HG03469 (cell line): Measurements from ENCODE around the gene SOX5.
"Not testable (repeated sequence)": the region's sequence is repeated elsewhere in the genome, so short reads cannot be mapped to it uniquely, and the experiment has no call there.

Experiments used
- ATAC-seq: cut with Tn5 transposase; IDR thresholded peaks from one replicate; pipeline ENCODE4 v1.9.1; 2021; ENCODE audit warnings: mild to moderate bottlenecking, moderate library complexity, moderate number of reproducible peaks; ENCODE audit not compliant: unreplicated experiment

The SOX5 gene

DNA sequence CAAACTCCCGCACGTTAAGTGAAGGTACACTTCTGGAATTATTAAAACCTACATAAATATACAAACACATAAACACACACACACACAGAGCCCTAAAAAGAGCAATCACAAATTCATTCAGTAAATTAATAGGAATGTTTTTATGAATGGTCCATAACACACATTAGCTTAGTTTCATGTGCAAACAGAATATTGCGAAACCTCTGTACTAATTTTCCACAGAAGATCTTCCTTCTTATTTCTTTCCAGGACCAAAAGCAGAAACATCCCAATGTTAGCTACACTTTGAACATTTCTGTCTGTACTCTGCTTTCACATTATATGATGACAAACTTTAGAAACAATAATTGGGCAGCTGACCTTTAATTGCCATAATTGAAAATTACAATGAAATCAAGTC lies 101.6 kb downstream of the SOX5 start:
- no peak for ATAC-seq

DNA sequence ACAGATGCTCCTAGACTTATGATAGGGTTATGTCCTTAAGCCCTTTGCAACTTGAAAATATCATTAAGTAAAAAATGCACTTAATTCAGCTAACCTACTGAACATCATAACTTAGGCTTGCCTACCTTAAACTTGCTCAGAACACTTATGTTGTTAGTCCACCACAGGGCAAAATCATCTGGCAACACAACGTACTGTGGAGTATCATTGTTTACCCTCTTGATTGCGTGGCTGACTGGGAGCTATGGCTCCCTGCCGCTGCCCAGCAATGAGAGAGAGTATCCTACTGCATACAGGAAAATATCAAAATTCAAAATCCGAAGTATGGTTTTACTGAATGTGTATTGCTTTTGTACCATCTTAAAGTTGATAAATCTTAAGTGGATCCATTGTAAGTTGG lies 105.5 kb downstream of the SOX5 start:
- ATAC-seq, result no peak

DNA sequence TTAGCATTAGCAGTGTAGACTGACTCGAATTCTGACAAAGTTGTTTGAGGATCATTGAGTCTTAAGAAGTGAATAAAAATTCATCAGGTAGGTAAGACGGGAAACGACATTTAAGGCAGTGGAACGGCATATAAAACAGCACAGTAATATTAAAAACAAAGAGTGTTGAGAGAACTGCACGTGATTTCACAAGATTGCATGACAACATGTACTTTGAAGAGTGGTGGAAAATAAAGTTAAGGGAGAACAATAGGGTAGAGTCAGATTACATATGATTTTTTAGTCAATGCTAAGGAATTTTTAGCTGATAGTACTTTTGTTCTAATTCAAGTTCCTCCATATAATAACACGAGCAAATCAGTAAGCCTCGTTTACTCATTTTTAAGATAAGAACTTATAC lies 115.4 kb downstream of the SOX5 start:
- ATAC-seq, result no peak

DNA sequence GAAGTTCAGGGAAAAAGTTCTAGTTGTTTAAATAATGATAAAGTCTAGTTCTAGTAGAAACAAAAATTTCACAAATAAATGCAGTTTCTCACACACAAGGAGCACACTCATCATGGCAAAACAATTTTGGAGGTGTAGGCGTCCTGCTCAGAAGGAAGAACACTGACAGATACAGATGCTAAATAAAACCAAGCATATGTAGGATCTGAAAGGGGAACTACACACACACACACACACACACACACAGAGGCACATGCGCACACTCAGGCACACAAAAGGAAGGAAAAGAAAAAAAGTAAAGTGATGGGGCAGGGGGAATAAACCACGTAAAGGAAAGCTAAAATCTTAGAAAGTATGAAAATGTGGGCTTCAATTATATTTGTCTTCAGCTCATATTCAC lies 117.7 kb downstream of the SOX5 start:
- no peak for ATAC-seq

DNA sequence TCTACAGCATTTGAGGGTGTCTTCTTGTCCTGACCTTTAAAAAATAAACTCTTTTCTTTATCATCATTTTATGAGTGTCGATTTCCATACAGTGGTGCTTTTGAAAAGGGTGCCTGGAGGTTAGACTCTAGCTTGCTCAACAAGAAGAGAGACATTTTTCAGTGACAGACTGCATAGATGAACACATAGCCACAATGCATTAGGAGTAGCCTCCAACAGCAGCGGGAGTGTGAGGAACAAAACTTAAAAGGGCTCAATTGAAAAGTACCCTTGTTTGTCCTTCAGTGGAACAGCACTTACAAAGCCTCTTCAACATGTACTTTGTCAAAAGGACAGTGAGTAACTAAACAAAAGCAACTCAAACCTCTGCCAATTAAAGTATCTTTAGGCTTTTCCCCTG lies 119.3 kb downstream of the SOX5 start:
- ATAC-seq, result no peak

DNA sequence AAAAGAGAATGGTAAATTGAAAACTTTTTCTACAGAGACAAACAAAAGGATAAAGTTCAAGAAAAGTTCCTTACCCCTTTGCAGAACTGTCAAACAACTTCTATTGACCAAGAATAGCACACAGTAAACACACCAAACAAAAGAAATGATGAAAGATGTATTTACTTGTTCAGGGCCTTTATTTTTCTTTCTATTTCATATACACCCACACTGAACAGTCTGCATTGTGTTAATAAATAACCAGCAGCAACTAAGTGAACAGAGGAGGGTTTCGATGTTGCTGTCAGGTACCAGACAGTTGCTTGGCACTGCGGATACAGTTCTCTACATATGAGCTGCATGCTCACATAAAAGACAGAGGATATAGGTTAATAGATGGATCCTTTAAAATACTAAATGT lies 122.1 kb downstream of the SOX5 start:
- no peak for ATAC-seq

DNA sequence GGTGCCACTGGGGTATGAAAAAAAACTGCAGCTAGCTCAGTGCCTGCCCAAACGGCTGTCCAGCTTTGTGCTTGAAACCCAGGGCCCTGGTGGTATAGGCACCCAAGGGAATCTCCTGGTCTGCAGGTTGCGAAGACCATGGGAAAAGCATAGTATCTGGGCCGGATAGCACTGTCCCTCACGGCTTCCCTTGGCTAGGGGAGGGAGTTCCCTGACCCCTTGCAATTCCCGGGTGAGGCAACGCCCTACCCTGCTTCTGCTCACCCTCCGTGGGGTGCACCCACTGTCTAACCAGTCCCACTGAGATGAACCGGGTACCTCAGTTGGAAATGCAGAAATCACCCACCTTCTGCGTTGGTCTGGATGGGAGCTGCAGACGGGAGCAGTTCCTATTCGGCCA lies 124.3 kb downstream of the SOX5 start:
- not testable (repeated sequence) for ATAC-seq

DNA sequence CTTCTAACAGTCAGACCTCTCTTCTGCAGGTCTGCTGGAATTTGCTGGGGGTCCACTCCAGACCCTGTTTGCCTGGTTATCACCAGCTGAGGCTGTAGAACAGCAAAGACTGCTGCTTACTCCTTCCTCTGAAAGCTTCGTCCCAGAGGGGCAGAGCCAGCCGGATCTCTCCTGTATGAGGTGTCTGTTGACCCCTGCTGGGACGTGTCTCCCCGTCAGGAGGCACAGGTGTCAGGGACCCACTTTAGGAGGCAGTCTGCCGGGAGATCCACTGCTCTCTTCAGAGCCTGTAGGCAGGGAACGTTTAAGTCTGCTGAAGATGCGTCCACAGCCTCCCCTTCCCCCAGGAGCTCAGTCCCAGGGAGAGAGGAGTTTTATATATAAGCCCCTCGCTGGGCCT lies 125.1 kb downstream of the SOX5 start:
- no peak for ATAC-seq

DNA sequence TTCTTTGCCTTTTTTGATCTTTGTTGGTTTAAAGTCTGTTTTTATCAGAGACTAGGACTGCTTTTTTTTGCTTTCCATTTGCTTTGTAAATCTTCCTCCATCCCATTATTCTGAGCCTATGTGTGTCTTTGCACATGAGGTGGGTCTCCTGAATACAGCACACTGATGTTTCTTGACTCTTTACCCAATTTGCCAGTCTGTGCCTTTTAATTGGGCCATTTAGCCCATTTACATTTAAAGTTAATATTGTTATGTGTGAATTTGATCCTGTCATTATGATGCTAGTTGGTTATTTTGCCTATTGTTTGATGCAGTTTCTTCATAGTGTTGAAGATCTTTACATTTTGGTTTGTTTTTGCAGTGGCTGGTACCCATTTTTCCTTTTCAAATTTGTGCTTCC lies 126.6 kb downstream of the SOX5 start:
- ATAC-seq, result not testable (repeated sequence)

DNA sequence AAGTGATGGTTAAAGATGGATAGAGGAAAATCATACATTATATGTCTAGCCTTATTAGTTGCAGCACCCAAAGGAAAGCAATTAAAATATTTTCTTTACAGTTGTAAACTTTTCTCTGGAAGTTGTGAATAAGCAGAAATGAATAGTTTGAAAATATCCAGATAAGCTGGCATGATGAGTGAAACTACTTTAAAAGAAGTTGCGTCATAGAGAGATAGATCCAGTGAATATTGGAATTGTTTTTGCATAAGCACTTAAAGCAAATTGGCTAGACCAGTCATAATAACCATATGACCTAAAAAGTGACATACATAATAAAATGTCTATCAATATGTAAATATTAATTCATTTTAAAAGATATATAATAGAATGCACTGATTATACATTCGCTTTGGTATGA lies 132.1 kb downstream of the SOX5 start:
- ATAC-seq, result no peak

DNA sequence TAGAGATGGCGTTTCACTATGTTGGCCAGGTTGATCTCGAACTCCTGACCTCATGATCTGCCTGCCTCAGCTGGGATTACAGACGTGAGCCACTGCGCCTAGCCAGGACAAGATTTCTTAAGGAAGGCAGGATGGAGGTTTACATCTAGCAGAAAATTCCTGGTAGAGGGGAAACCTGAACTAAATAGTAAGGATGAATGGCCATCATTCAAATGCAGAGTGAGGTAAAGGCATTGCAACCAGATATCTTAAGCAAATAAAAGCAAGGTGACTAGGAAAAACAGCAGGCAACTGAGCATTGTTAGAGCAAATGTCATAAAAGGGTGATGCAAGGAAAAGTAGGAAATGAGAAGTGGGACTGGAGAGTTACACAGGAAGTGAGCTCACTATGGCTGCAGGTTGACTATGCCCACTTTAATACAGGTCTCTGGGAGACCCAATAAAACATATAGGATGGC lies 133.0 kb downstream of the SOX5 start:
- no peak for ATAC-seq

DNA sequence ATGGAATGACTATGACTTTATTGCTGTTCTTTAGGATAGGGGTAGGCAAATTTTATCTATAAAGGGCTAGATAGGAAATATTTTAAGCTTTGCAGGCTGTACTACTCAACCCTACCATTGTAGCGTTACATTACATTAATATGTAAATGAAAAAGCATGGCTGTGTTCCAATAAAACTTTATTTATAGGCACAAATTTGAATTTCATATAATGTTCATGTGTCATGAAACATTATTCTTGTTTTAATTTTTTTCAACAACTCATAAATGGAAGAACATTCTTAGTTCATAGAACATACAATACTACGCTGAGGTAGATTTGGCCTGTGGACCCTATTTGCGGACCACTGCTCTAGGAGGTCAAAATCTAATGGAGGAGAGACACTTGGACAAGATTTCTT lies 133.7 kb downstream of the SOX5 start:
- ATAC-seq, result no peak

DNA sequence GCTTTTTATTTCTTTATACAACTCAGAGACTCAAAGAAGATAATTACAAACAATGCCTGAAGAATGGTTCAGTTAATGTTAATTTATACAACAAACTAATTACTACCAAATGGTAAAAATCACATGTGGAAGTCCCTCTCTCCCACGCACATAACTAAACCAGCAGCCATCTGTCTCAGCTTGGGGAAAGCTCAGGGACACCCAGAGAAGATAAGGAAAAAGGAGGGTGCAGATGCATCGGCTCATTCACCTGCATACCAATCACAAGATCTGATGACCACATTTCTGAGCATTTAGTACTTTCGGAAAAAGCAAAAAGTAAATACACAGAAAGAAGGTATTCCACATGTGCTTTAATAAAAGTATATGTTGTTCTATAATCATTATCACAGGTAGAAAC lies 136.3 kb downstream of the SOX5 start:
- no peak for ATAC-seq

DNA sequence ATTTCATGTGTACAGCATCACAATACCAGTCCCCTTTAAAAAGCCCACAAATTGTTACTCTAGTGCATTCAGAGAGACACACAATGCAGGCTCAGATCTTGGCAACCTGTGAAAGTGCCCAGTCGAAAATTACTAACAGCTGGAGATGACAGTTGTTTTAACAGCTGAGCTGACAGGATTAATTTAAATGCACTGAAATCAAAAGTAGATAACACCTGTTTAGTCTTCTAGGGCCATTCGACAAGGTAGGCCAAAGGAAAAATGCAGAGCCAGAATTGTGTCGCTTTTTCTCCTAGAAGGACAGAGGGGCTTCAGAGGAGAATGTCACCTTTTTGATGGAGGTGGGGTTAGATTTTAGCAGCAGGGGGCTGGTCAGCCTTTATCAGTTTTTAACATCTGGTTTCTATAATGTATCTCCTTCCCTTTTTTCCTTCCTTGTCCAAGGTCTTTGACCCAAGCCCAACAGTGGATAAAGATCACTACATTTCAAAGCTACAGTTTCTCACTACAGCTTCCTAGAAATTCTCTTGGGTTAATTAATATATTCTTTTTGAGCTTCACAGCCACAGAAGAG lies 139.1 kb downstream of the SOX5 start:
- no peak for ATAC-seq

DNA sequence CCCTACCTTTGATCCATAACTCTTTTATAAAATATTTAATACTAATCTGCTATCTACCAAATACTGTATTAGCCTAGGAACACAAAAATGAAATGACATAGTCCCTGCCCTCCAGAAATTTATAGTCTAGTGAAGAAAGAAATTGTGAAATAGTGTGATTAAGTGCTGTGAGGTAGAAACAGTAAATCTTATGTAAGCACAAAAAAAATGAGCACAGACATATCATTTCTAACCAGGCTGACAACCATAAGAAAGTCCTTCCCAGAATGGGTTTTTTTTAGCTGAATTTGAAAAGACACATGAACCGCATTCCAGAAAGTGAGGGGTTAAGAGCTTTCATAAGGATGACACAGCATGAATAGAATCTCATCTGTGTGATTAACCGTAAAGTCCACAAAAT lies 145.9 kb downstream of the SOX5 start:
- no peak for ATAC-seq

DNA sequence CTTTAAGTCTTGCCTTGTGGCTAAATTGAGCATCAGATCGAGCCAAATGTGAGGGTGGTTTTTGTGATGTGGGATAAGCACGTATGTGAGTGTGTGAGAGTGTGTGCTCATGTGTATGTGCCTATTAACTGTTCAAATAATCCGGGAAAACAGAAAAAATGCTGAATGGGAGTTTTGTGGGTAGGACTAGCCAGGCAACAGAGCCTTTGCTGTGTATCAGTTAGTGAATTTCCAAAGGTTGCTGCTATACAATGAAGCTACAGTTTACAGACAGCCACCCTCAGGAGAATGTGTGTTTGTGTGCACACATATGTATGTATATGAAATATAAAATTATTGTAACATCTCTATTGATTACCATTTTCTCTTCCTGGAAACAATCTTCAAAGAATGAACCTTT lies 154.0 kb downstream of the SOX5 start:
- no peak for ATAC-seq

DNA sequence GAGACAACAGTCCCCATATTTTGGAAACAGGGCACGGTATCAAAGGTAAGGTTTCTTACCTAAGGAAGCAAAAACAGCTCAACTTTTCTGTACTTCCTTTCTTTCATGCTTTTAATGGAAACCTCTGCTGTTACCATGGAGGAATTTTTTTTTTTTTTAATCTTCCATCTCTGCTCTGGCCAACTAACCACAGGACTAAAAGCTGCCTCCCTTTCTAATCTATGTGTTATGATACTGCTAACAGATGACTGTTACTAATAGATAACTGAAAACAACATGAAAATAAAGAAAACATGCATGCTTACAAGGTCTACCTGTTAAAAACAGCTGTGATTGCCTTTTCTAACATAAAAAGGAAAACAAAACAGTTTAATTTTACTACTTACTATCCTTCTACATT lies 168.4 kb downstream of the SOX5 start:
- no peak for ATAC-seq

DNA sequence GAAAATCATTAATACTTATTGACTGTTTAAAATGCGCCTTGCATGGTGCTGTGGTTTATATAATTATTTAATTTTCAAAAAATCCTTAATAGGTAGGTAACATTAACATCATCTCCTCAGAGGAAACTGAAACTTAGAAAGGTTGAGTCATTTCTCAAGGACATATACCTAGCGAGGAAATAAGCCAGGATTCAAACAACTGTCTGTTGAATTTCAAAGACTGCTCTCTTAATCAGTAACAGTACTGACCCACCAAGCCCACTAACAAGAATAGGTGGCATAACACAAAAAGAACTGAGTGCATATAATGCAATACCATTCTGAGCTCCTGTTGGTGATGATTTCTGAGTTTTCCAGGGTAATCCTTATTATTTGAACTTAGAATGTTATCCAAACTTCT lies 174.3 kb downstream of the SOX5 start:
- no peak for ATAC-seq

DNA sequence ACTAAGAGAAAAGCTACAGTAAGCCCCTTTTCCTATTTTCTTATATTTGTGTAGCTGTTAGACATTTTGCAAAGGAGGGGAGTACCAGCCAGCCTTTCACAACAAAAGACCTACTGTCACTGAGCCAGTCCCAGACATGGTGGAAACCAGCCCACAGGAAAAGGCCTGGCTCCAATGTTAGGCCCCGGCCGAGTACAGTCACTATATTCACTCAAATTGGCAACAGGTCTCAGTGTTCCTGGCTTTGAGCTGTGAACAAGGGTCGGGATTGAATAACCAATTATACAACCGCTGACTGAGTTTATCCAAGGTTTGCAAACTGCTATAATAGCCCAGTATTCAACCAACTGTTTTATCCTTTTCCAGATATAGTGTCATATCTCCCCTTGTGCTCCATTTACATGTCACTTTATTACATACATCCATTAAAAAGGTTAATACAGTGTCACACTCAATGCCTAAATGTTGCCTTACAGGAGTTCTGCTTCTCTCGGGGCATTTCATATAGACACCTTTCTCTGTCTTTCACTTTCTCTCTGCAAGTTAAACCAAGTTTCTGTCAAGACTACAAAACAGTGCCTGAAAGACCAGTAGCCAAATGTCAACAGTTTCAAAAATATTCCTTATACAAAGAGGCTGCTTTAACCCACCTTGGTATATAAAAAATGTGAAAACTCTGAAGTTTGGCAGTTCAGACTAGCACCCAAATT lies 178.1 kb downstream of the SOX5 start:
- no peak for ATAC-seq

DNA sequence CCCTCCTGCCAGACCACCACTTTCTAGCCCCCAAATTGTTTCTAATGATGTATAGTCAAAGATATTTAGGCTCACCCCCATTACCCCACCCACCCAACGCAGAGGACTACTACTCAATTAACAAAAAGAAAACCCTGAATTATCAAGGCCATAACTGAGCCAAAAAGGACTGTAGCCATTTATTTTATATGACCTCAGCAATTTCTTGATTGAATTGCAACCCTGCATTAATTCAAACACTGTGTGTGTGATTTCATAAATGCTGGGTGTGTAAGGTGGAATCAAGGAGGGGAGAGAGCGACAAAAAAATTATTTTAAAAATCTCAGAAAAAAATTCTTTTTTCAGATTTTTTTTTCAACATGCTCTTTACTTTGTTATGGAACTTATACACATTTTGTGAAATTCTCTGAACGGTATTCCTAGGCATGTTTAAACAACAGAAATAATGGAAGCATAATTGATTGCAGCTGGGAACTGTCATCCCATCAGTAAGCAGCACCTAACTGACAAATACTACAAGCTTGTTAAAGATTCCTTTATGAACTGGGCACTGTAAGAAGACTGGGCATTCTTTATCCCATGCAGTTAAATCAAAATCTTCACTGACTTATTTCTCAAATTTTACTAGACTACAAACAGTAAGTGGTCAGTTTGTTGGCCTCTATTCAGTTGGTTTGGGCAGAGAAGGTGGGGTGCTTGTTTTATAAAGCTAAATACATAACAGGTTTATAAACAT lies 179.1 kb downstream of the SOX5 start:
- no peak for ATAC-seq

DNA sequence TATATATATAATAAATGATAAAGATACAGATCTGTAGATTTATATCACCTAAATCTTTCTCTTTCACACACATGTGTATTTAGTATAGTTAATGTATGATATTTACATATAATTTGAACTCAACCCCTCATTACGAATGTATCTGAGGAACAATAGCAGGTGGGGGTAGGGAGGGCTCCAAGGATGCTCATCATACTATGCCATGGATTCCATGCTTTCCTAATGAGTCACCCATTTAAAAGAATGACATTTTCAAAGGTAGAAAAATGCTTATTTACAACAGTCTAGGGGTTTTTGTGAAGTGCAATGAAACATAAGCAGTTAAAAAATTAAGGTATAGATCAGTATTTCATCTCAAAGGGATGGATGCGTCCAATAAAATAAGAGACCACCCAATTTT lies 181.6 kb downstream of the SOX5 start:
- no peak for ATAC-seq

DNA sequence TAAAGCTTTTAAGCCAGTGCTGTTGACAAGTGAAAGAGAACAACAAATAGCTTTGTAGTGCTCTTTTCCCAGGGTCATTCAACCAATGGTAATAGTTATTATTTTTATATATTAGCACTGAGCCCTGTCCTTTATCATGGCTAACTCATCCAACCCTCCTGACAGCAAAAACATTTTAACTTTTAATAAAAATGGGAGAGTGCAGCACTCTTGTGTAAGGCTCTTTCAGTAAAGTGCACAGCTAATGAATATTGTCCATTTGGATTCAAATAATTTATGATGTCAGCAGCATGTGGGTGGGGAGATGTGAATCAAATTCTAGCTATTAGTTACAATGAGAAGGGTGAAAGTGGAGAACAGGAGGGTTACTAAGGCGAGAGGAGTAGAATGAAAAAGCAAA lies 185.7 kb downstream of the SOX5 start:
- no peak for ATAC-seq
